GM12892 (cell line): Measurements from ENCODE around the gene CNTNAP2.

Experiments
- DNase-seq: peaks from one replicate; pipeline ENCODE4 v3.0.0; 2011; ENCODE audit not compliant: insufficient read length
- FAIRE-seq: peaks from 2 replicates; lab custom pipeline; 2011; peaks lifted over from hg19 to GRCh38; lab: Jason Lieb, UNC
- POLR2A ChIP-seq: IDR thresholded peaks from 2 replicates; pipeline ENCODE4 v1.6.1; 2011; ENCODE audit warnings: low read depth, low read length, control low read depth
- POLR2AphosphoS5 ChIP-seq: IDR thresholded peaks from 2 replicates; pipeline ENCODE4 v1.6.1; 2011; ENCODE audit warnings: low read depth, low read length, control low read depth
- TAF1 ChIP-seq: IDR thresholded peaks from 2 replicates; pipeline ENCODE4 v1.6.1; 2011; ENCODE audit warnings: low read depth, mild to moderate bottlenecking, control low read depth, low read length, borderline replicate concordance

CNTNAP2 gene

GRCh38 chr7:147909431-147910148, 1793.0 kb downstream of the CNTNAP2 start:
- no peak for TF ChIP-seq POLR2AphosphoS5
- TF ChIP-seq TAF1, result no peak
- TF ChIP-seq POLR2A, result no peak
- DNase-seq (no peak), FAIRE-seq (no peak)

- no peak for TF ChIP-seq POLR2AphosphoS5
- no peak for TF ChIP-seq TAF1
- no peak for TF ChIP-seq POLR2A
- FAIRE-seq (no peak), DNase-seq (no peak)
Observed at GRCh38 chr7:147911201-147911601, 1794.6 kb downstream of the CNTNAP2 start.

- TF ChIP-seq POLR2A (no peak), TAF1 (no peak), POLR2AphosphoS5 (no peak)
- no peak for FAIRE-seq
- DNase-seq, result no peak
Observed at GRCh38 chr7:147912291-147912690, 1795.7 kb downstream of the CNTNAP2 start.

- no peak for DNase-seq
- FAIRE-seq, result no peak
- TF ChIP-seq TAF1, result no peak
- no peak for TF ChIP-seq POLR2A
- no peak for TF ChIP-seq POLR2AphosphoS5
Observed at GRCh38 chr7:147912946-147913638, 1796.5 kb downstream of the CNTNAP2 start.

- FAIRE-seq, result no peak
- no peak for TF ChIP-seq TAF1
- TF ChIP-seq POLR2A, result no peak
- TF ChIP-seq POLR2AphosphoS5, result no peak
- DNase-seq, result no peak
Observed at GRCh38 chr7:147915781-147916180, 1799.2 kb downstream of the CNTNAP2 start.

- FAIRE-seq (no peak), DNase-seq (no peak)
- TF ChIP-seq TAF1, result no peak
- no peak for TF ChIP-seq POLR2AphosphoS5
- no peak for TF ChIP-seq POLR2A
Observed at GRCh38 chr7:147916573-147916972, 1800.0 kb downstream of the CNTNAP2 start.

- DNase-seq, result no peak
Observed at GRCh38 chr7:147923841-147924240, 1807.2 kb downstream of the CNTNAP2 start.

GRCh38 chr7:147937428-147937827, 1820.8 kb downstream of the CNTNAP2 start:
- DNase-seq (no peak), FAIRE-seq (no peak)

More at GRCh38 chr7:147923841-147924240, 1807.2 kb downstream of the CNTNAP2 start:
- FAIRE-seq, result no peak
- TF ChIP-seq POLR2AphosphoS5, result no peak
- TF ChIP-seq POLR2A, result no peak
- no peak for TF ChIP-seq TAF1

GRCh38 chr7:147941381-147941780, 1824.8 kb downstream of the CNTNAP2 start:
- FAIRE-seq (no peak), DNase-seq (no peak)
- TF ChIP-seq POLR2AphosphoS5 (no peak), TAF1 (no peak), POLR2A (no peak)

More at GRCh38 chr7:147937428-147937827, 1820.8 kb downstream of the CNTNAP2 start:
- no peak for TF ChIP-seq POLR2A

- TF ChIP-seq TAF1 (no peak), POLR2AphosphoS5 (no peak), POLR2A (no peak)
Observed at GRCh38 chr7:147944321-147944720, 1827.7 kb downstream of the CNTNAP2 start.

GRCh38 chr7:147952918-147953317, 1836.3 kb downstream of the CNTNAP2 start:
- no peak for FAIRE-seq
- TF ChIP-seq POLR2A, result no peak
- no peak for TF ChIP-seq TAF1
- TF ChIP-seq POLR2AphosphoS5, result no peak

More at GRCh38 chr7:147944321-147944720, 1827.7 kb downstream of the CNTNAP2 start:
- DNase-seq (no peak), FAIRE-seq (no peak)

More at GRCh38 chr7:147952918-147953317, 1836.3 kb downstream of the CNTNAP2 start:
- no peak for DNase-seq
